Fibroblast of lung (primary cell): ENCODE results near the gene GRM8.

ENCODE experiments used
- EZH2 ChIP-seq: IDR thresholded peaks from 2 replicates; pipeline ENCODE4 v1.5.1; 2012; ENCODE audit warnings: low read length, control low read depth, mild to moderate bottlenecking; ENCODE audit errors: missing control alignments
- TF ChIP-seq, protein P1 (sequence below), 2 donors: IDR thresholded peaks in 1 of 2; conservative IDR thresholded peaks in 1 of 2; 1 replicate in 1 of 2; 2 replicates in 1 of 2; pipeline ENCODE4 v1.5.1; 2011 to 2012; ENCODE audit warnings: low read length in 2 of 2, control low read depth in 1 of 2, inconsistent platforms in 1 of 2, low read depth in 1 of 2, mild to moderate bottlenecking in 1 of 2

DNA sequence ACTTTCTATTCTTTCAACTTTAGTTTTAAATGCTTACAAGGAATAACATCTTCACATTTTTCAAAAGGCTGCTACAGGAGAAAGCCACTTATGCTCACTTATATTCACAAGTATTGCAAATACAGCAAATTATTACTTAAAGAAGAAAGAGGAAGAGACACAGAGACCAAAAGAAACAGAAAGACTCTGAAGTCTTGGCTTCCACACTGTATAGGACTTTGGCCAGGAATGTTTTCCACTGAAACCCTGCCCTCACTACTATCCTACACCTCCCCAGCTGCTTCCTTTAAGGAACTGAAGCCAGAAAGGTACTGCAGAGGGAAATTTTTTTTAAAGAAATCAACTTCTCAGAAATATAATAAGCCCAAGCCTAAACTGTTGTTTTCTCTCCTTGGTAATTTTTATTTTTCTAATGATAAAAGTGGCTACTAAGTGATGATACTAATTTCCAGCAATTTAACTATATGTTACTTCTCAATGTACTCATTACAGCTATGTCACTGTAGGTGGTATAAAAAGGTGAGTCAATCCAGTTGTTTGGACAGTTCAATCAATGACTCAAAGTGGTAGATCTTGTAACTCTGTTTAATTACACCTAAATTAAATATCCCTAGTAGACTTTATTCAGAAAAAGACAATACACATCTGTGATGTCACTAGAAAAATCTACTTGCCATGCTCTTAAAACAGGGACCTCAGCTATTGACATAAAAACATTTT lies 231.6 kb downstream of the GRM8 start:
- TF ChIP-seq, protein P1, sequence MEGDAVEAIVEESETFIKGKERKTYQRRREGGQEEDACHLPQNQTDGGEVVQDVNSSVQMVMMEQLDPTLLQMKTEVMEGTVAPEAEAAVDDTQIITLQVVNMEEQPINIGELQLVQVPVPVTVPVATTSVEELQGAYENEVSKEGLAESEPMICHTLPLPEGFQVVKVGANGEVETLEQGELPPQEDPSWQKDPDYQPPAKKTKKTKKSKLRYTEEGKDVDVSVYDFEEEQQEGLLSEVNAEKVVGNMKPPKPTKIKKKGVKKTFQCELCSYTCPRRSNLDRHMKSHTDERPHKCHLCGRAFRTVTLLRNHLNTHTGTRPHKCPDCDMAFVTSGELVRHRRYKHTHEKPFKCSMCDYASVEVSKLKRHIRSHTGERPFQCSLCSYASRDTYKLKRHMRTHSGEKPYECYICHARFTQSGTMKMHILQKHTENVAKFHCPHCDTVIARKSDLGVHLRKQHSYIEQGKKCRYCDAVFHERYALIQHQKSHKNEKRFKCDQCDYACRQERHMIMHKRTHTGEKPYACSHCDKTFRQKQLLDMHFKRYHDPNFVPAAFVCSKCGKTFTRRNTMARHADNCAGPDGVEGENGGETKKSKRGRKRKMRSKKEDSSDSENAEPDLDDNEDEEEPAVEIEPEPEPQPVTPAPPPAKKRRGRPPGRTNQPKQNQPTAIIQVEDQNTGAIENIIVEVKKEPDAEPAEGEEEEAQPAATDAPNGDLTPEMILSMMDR (conservative IDR thresholded peaks at IDR 0.05 in 1 of 2, IDR thresholded peaks at IDR 0.05 in 1 of 2; ENCODE audit: low read depth in 1 of 2, low read length in 2 of 2) = no peak
- no peak for TF ChIP-seq EZH2
